GM23338 (cell line): ENCODE data around the gene MYLK2. TPM values are rescaled to one million over a fixed set of nuclear protein-coding genes. Genes with fewer than 3 reads are reported as not detected.

Experiments
- ATAC-seq: fragments of 200-7000 bp; cut with Tn5 transposase; 3 replicates; pipeline ENCODE4 v1.9.1; 2020
- DNase-seq: peaks from one replicate; pipeline ENCODE4 v3.0.0-alpha.2; 2015; ENCODE audit warnings: low spot score
- H2AFZ ChIP-seq: fragments of 200-600 bp; sonication (generic); 2 replicates; pipeline ENCODE4 v1.8.0; 2016; ENCODE audit warnings: antibody characterized with exemption, mild to moderate bottlenecking, moderate library complexity
- H3F3A ChIP-seq: fragments of 200-600 bp; sonication (generic); replicated peaks from 2 replicates; pipeline ENCODE4 v1.8.0; 2017; ENCODE audit warnings: antibody characterized with exemption, mixed run types, low read depth
- H3K27ac ChIP-seq: fragments of 200-600 bp; sonication (generic); 2 replicates; pipeline ENCODE4 v1.6.1; 2016; ENCODE audit warnings: low read depth
- H3K27me3 ChIP-seq: fragments of 200-600 bp; sonication (generic); 2 replicates; pipeline ENCODE4 v1.8.0; 2016; ENCODE audit warnings: mild to moderate bottlenecking, mixed run types, moderate library complexity; ENCODE audit not compliant: insufficient read depth
- H3K36me3 ChIP-seq: fragments of 200-600 bp; sonication (generic); 2 replicates; pipeline ENCODE4 v1.8.0; 2016; ENCODE audit warnings: mild to moderate bottlenecking; ENCODE audit not compliant: insufficient read depth
- H3K4me1 ChIP-seq: fragments of 200-600 bp; sonication (generic); 2 replicates; pipeline ENCODE4 v1.8.0; 2016; ENCODE audit warnings: mild to moderate bottlenecking, moderate library complexity; ENCODE audit not compliant: insufficient read depth
- H3K4me2 ChIP-seq: fragments of 200-600 bp; sonication (generic); 2 replicates; pipeline ENCODE4 v1.7.1; 2017; ENCODE audit warnings: mixed run types
- H3K4me3 ChIP-seq: fragments of 200-600 bp; sonication (generic); 2 replicates; pipeline ENCODE4 v1.6.1; 2016; ENCODE audit warnings: mixed run types
- H3K79me2 ChIP-seq: fragments of 200-600 bp; sonication (generic); replicated peaks from 2 replicates; pipeline ENCODE4 v1.8.0; 2017; ENCODE audit warnings: mild to moderate bottlenecking; ENCODE audit not compliant: insufficient read depth
- H3K9me2 ChIP-seq: fragments of 200-600 bp; sonication (generic); 2 replicates; pipeline ENCODE4 v1.8.0; 2017; ENCODE audit not compliant: insufficient read depth
- H4K20me1 ChIP-seq: fragments of 200-600 bp; sonication (generic); replicated peaks from 2 replicates; pipeline ENCODE4 v1.8.0; 2017; ENCODE audit warnings: mild to moderate bottlenecking; ENCODE audit not compliant: insufficient read depth
- H3K27ac Mint-ChIP-seq: 2 replicates; pipeline ENCODE4 v1.8.0; 2020; ENCODE audit warnings: inconsistent platforms, mild to moderate bottlenecking, moderate library complexity, mixed read lengths
- H3K27me3 Mint-ChIP-seq: 3 replicates; pipeline ENCODE4 v1.8.0; 2022; ENCODE audit warnings: low read depth, mild to moderate bottlenecking, moderate library complexity, mixed read lengths, inconsistent platforms; ENCODE audit not compliant: insufficient read depth, poor library complexity
- H3K36me3 Mint-ChIP-seq: 3 replicates; pipeline ENCODE4 v1.8.0; 2021; ENCODE audit warnings: low read depth, mild to moderate bottlenecking, inconsistent platforms, moderate library complexity, mixed read lengths
- H3K4me1 Mint-ChIP-seq: 3 replicates; pipeline ENCODE4 v1.8.0; 2020; ENCODE audit warnings: mild to moderate bottlenecking, inconsistent platforms, mixed read lengths
- H3K4me3 Mint-ChIP-seq: 3 replicates; pipeline ENCODE4 v1.8.0; 2021; ENCODE audit warnings: moderate library complexity, mild to moderate bottlenecking, inconsistent platforms, mixed read lengths
- H3K9me3 Mint-ChIP-seq: 3 replicates; pipeline ENCODE4 v1.8.0; 2020; ENCODE audit warnings: moderate library complexity, mild to moderate bottlenecking, inconsistent platforms, mixed read lengths
- EZH2 ChIP-seq: fragments of 200-600 bp; sonication (generic); IDR thresholded peaks from one replicate; pipeline ENCODE4 v1.8.0; 2017; ENCODE audit warnings: antibody characterized with exemption, mild to moderate bottlenecking, low read depth; ENCODE audit not compliant: unreplicated experiment
- EZH2phosphoT487 ChIP-seq: fragments of 200-600 bp; sonication (generic); IDR thresholded peaks from one replicate; pipeline ENCODE4 v1.8.1; 2018; ENCODE audit warnings: antibody characterized with exemption; ENCODE audit not compliant: unreplicated experiment
- JUNB ChIP-seq: IDR thresholded peaks from one replicate; pipeline ENCODE4 v1.6.1; 2016; ENCODE audit warnings: antibody characterized with exemption; ENCODE audit not compliant: unreplicated experiment
- NANOG ChIP-seq: IDR thresholded peaks from 2 replicates; pipeline ENCODE4 v1.6.1; 2016; ENCODE audit warnings: antibody characterized with exemption, borderline replicate concordance
- POLR2AphosphoS5 ChIP-seq: IDR thresholded peaks from 2 replicates; pipeline ENCODE4 v1.6.1; 2016; ENCODE audit warnings: antibody characterized with exemption, low read depth
- STAT1 ChIP-seq: IDR thresholded peaks from one replicate; pipeline ENCODE4 v1.6.1; 2016; ENCODE audit warnings: antibody characterized with exemption; ENCODE audit not compliant: unreplicated experiment
- ZNF114 ChIP-seq: fragments of 250-450 bp; sonication (Bioruptor Pico); IDR thresholded peaks from 2 replicates; pipeline ENCODE4 v1.5.0; 2020; ENCODE audit warnings: mild to moderate bottlenecking, moderate library complexity
- ZNF331 ChIP-seq: fragments of 250-450 bp; sonication (Bioruptor Pico); IDR thresholded peaks from 2 replicates; pipeline ENCODE4 v1.5.0; 2020; ENCODE audit warnings: low read depth, mild to moderate bottlenecking, moderate library complexity
- ZNF462 ChIP-seq: fragments of 250-450 bp; sonication (Bioruptor Pico); IDR thresholded peaks from 2 replicates; pipeline ENCODE4 v1.5.0; 2020; ENCODE audit warnings: mild to moderate bottlenecking, moderate library complexity
- polyA plus RNA-seq: library from polyadenylated mRNA; unstranded; fragments of >200 nt; fragmentation: Nextera tagmentation; extraction: Ambion mirVana; gene quantifications from 2 replicates; pipeline ENCODE4 v1.2.1, GENCODE V29; 2016
- total RNA-seq: library from RNA; depleted of rRNA; stranded (reverse); fragments of >200 nt; shearing (Covaris generic); gene quantifications from 2 replicates; pipeline ENCODE4 v1.2.3, GENCODE V29; 2014
- TF ChIP-seq, protein P1 (sequence below): IDR thresholded peaks from 2 replicates; pipeline ENCODE4 v1.6.1; 2016; ENCODE audit warnings: antibody characterized with exemption
- TF ChIP-seq, protein P2 (sequence below), 2 experiments: fragments of 200-600 bp in 1 of 2; sonication (generic) in 1 of 2; conservative IDR thresholded peaks; 2 replicates each; pipeline versions ENCODE4 v1.5.1 to v1.6.1; 2016 to 2017; ENCODE audit warnings: antibody characterized with exemption in 2 of 2, low read depth in 2 of 2, mild to moderate bottlenecking in 2 of 2, moderate library complexity in 1 of 2

Gene MYLK2
- total and polyA plus RNA-seq, 2 experiments from 2014 or later, result 0.21 to 0.28 TPM

DNA sequence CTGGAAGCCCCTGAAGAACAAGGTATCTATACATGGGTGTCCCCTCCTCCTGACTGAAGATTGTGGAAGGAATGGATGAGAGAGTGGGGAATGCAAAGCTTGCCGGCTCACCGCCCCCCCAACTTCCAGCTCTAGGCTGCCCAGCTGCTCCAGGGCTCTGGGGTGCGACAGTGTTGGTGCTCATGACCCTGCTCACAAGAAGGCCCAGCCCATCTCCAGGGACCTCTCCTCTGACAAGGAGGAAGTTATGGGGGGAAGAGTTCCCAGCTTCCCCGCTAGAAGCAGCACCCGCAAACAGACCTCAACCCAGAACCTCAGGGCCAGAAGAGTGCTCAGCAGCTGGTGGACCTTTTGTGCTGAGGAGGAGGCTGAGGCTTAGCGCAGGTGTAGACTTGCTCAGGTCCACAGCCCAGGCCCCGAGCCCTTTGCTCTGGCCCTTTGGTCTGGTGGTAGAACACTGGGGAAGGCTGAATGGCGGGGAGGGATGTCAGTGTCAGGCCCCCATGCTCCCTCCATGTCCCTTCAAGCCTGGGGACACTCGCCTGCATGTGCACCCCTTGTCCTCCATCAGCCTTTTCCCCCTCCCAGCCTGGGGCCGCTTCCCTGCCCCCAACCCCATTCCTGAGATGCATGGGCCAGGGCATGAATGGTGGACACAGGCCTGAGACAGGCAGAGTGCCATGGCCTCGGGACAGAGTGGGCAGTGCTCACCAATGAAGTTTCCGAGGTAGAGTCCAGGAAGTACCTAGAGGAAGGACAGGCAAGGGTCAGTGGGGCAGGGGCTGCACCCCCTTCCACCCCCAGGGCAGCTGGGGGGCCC, 49.9 kb downstream of the MYLK2 start:
- no peak for ATAC-seq
- no peaks in the 10 kb centered on the region; the same call in 2 of the 3 replicates for H3K36me3 Mint-ChIP-seq
- TF ChIP-seq JUNB, result no peak
- no peak for TF ChIP-seq NANOG
- no peak for TF ChIP-seq ZNF331 (CRISPR knock-in tag)
- TF ChIP-seq ZNF462 (CRISPR knock-in tag), result no peak
- TF ChIP-seq ZNF114 (CRISPR knock-in tag), result no peak
- no peak for TF ChIP-seq POLR2AphosphoS5
- no peak for TF ChIP-seq EZH2phosphoT487
- TF ChIP-seq, protein P1, sequence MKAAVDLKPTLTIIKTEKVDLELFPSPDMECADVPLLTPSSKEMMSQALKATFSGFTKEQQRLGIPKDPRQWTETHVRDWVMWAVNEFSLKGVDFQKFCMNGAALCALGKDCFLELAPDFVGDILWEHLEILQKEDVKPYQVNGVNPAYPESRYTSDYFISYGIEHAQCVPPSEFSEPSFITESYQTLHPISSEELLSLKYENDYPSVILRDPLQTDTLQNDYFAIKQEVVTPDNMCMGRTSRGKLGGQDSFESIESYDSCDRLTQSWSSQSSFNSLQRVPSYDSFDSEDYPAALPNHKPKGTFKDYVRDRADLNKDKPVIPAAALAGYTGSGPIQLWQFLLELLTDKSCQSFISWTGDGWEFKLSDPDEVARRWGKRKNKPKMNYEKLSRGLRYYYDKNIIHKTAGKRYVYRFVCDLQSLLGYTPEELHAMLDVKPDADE, result no peak
- no peak for TF ChIP-seq STAT1
- TF ChIP-seq, protein P2, sequence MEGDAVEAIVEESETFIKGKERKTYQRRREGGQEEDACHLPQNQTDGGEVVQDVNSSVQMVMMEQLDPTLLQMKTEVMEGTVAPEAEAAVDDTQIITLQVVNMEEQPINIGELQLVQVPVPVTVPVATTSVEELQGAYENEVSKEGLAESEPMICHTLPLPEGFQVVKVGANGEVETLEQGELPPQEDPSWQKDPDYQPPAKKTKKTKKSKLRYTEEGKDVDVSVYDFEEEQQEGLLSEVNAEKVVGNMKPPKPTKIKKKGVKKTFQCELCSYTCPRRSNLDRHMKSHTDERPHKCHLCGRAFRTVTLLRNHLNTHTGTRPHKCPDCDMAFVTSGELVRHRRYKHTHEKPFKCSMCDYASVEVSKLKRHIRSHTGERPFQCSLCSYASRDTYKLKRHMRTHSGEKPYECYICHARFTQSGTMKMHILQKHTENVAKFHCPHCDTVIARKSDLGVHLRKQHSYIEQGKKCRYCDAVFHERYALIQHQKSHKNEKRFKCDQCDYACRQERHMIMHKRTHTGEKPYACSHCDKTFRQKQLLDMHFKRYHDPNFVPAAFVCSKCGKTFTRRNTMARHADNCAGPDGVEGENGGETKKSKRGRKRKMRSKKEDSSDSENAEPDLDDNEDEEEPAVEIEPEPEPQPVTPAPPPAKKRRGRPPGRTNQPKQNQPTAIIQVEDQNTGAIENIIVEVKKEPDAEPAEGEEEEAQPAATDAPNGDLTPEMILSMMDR (conservative IDR thresholded peaks at IDR 0.05; ENCODE audit: low read depth in 2 of 2), result no peak
- TF ChIP-seq EZH2, result no peak

More for the DNA sequence above, 49.9 kb downstream of the MYLK2 start:
- Histone ChIP-seq H3K79me2 (no peaks in the 10 kb centered on the region), H3K27ac (no peak overlapping the region), H3F3A (peaks cover 7% of the 10 kb centered on the region; the same call in 1 of the 2 replicates), H3K4me2 (peak overlapping the region; percentile 99), H3K27me3 (peaks cover 69% of the 10 kb centered on the region), H3K36me3 (no peaks in the 10 kb centered on the region), H2AFZ (peak overlapping the region; percentile 100; the same call in 1 of the 2 replicates), H4K20me1 (no peaks in the 10 kb centered on the region; the same call in 1 of the 2 replicates), H3K4me1 (peaks cover 14% of the 10 kb centered on the region; the same call in 1 of the 2 replicates), H3K4me3 (peak overlapping the region; percentile 95), H3K9me2 (no peaks in the 10 kb centered on the region)
- peaks cover 39% of the 10 kb centered on the region for H3K9me3 Mint-ChIP-seq
- peak overlapping the region; percentile 90 for H3K4me3 Mint-ChIP-seq
- no peak overlapping the region for H3K27ac Mint-ChIP-seq
- peaks cover 35% of the 10 kb centered on the region for H3K27me3 Mint-ChIP-seq
- H3K4me1 Mint-ChIP-seq, result peaks cover 9% of the 10 kb centered on the region; the same call in 2 of the 3 replicates
- no peak for DNase-seq
